Lung (tissue), 12 donors: Measurements from ENCODE around the gene PPFIA3. TPM values are rescaled to one million over a fixed set of nuclear protein-coding genes. Genes with fewer than 3 reads are reported as not detected.

Experiments
- ATAC-seq: fragments of 200-7000 bp; cut with Tn5 transposase; one replicate; pipeline ENCODE4 v1.9.1; 2020; ENCODE audit warnings: moderate number of reproducible peaks; ENCODE audit not compliant: insufficient read depth, low FRiP score
- DNase-seq, 3 donors: peaks; one replicate each; pipeline ENCODE4 v3.0.0-alpha.2; 2013 to 2017
- H3K27ac ChIP-seq, 2 donors: one replicate each; pipeline ENCODE4 v1.5.1; 2013; ENCODE audit warnings: mild to moderate bottlenecking in 2 of 2, moderate library complexity in 2 of 2, control low read depth in 1 of 2, inconsistent platforms in 1 of 2, low read depth in 1 of 2, low read length in 1 of 2
- H3K27me3 ChIP-seq, 3 donors: one replicate each; pipeline ENCODE4 v1.5.1; 2013; ENCODE audit warnings: low read length in 2 of 3; ENCODE audit not compliant: control insufficient read depth in 3 of 3, insufficient read depth in 3 of 3
- H3K36me3 ChIP-seq, 4 donors: one replicate each; pipeline ENCODE4 v1.5.1; 2013; ENCODE audit warnings: low read length in 4 of 4, mild to moderate bottlenecking in 1 of 4, moderate library complexity in 1 of 4; ENCODE audit not compliant: control insufficient read depth in 4 of 4, insufficient read depth in 4 of 4
- H3K4me1 ChIP-seq, 5 donors: one replicate each; pipeline ENCODE4 v1.5.1; 2013; ENCODE audit warnings: low read length in 5 of 5, mild to moderate bottlenecking in 2 of 5, moderate library complexity in 1 of 5; ENCODE audit not compliant: control insufficient read depth in 5 of 5, insufficient read depth in 5 of 5
- H3K4me3 ChIP-seq: one replicate; pipeline ENCODE4 v1.5.1; 2013; ENCODE audit warnings: mild to moderate bottlenecking, control low read depth, moderate library complexity
- H3K9ac ChIP-seq, 2 donors: one replicate each; pipeline ENCODE4 v1.5.1; 2013; ENCODE audit warnings: low read length in 2 of 2, control low read depth in 1 of 2; ENCODE audit not compliant: insufficient read depth in 1 of 2
- H3K9me3 ChIP-seq, 4 donors: one replicate each; pipeline ENCODE4 v1.5.1; 2013; ENCODE audit warnings: low read length in 3 of 4, mild to moderate bottlenecking in 1 of 4, moderate library complexity in 1 of 4; ENCODE audit not compliant: control insufficient read depth in 4 of 4, insufficient read depth in 3 of 4
- WGBS, 2 donors: extraction: QIAGEN DNeasy Blood & Tissue Kit; methylation state at CpG; one replicate each; pipeline ENCODE4 v1.1.7; 2013; 5-methylcytosine and 5-hydroxymethylcytosine counted together
- polyA plus RNA-seq, 2 donors: library from polyadenylated mRNA; stranded (reverse); fragments of 200-250 nt; gene quantifications; one replicate each; pipeline ENCODE4 v1.2.1, GENCODE V29; 2013
- total RNA-seq, 2 donors: library from RNA; depleted of rRNA in 1 of 2; stranded (reverse); fragments of >200 nt in 1 of 2; gene quantifications; one replicate each; pipeline ENCODE4 v1.2.1, GENCODE V29; 2014 to 2021
- TF ChIP-seq, protein P1 (sequence below): IDR thresholded peaks from 2 replicates; pipeline ENCODE4 v1.5.1; 2012; ENCODE audit warnings: mild to moderate bottlenecking; ENCODE audit errors: control extremely low read depth, extremely low read depth
- donor health status: control.
- donor health status: control.
- donor health status: Bipolar disorder and iron deficiency.
- donor health status: healthy.
- donor health status: DM: yes; HTN: yes; CAD: no.

The PPFIA3 gene
- total and polyA plus RNA-seq, 4 donors: 3.0 to 10.6 (median 8.6) TPM

DNA sequence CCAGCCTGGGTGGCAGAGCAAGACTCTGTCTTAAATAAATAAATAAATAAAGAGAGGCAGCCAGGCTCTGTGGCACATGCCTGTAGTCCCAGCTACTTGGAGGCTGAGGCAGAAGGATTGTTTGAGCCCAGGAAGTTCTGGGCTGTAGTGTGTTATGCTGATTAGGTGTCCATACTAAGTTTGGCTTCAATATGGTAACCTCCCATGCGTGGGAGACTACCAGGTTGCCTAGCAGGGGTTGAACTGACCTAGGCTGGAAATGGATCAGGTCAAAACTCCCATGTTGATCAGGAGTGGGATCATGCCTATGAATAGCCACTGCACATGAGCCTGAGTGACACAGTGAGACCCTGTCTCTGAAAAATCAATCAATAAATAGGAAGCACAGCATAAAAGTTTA lies 38.1 kb upstream of the PPFIA3 start:
- Histone ChIP-seq H3K27ac (no peak overlapping the region), H3K9me3 (no peaks in the 10 kb centered on the region), H3K27me3 (no peaks in the 10 kb centered on the region), H3K36me3 (peaks cover 0 to 9% (median 0%) of the 10 kb centered on the region in 4 donors), H3K9ac (no peak overlapping the region), H3K4me3 (no peak overlapping the region), H3K4me1 (peaks cover 2 to 5% (median 3%) of the 10 kb centered on the region in 5 donors)
- TF ChIP-seq, protein P1, sequence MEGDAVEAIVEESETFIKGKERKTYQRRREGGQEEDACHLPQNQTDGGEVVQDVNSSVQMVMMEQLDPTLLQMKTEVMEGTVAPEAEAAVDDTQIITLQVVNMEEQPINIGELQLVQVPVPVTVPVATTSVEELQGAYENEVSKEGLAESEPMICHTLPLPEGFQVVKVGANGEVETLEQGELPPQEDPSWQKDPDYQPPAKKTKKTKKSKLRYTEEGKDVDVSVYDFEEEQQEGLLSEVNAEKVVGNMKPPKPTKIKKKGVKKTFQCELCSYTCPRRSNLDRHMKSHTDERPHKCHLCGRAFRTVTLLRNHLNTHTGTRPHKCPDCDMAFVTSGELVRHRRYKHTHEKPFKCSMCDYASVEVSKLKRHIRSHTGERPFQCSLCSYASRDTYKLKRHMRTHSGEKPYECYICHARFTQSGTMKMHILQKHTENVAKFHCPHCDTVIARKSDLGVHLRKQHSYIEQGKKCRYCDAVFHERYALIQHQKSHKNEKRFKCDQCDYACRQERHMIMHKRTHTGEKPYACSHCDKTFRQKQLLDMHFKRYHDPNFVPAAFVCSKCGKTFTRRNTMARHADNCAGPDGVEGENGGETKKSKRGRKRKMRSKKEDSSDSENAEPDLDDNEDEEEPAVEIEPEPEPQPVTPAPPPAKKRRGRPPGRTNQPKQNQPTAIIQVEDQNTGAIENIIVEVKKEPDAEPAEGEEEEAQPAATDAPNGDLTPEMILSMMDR: no peak
- DNase-seq (no peak), ATAC-seq (no peak)
- WGBS, 2 donors: 81 to 82% methylated on average over 1 of the region's 1 CpG

DNA sequence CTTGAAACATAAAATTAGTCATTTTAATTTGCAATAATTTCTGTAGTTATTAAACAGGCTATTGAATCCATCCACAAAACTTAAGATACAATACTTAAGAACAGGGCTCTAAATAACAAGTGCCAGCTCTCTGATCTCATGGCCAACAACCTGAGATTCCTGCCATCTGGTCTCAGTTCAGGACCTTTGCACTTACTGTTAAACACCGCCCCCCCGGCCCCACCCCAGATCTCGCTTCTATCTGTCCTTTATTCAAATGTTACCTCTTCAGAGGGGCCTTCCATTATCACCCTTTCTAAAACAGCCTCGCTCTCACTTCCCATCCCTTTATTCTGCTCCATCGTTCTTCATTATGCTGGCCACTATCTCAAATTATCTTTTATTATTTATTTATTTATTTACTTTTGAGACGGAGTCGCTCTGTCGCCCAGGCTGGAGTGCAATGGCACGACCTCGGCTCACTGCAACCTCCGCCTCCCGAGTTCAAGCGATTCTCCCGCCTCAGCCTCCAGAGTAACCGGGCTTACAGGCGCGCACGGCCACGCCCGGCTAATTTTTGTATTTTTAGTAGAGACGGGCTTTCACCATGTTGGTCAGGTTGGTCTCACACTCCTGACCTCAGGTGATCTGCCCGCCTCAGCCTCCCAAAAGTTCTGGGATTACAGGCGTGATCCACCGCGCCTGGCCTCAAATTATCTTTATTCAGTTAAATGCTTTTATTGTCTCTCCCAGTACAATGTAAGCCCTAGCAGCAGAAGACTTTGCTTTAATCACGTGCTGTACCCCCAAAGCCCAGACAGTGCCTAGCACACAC lies 34.9 kb upstream of the PPFIA3 start:
- Histone ChIP-seq H3K27ac (peak overlapping the region; percentile 90 to 93), H3K36me3 (peaks cover 0 to 17% (median 12%) of the 10 kb centered on the region in 4 donors), H3K27me3 (no peaks in the 10 kb centered on the region), H3K4me1 (peaks cover 4 to 14% (median 9%) of the 10 kb centered on the region in 5 donors), H3K9ac (peak overlapping the region in 1 of 2 donors; percentile 98), H3K4me3 (no peak overlapping the region), H3K9me3 (no peaks in the 10 kb centered on the region)
- WGBS, 2 donors: 69 to 70% methylated on average over 26 of the region's 26 CpGs
- ATAC-seq: no peak
- DNase-seq: no peak
- TF ChIP-seq, protein P1: no peak

GRCh38 chr19:49085020-49085867 lies 34.1 kb upstream of the PPFIA3 start, which contains the start of gene SNRNP70:
SNRNP70 (plus strand) TSS chr19:49085451; CDS start chr19:49086415, 964 bp downstream.
- peak; percentile 100 for DNase-seq
- TF ChIP-seq, protein P1: no peak
- Histone ChIP-seq H3K4me3 (peak within 1 kb of the TSS; percentile 94), H3K4me1 (peaks cover 4 to 14% (median 9%) of the 10 kb centered on the region in 5 donors), H3K36me3 (peaks cover 5 to 19% (median 17%) of the 10 kb centered on the region in 4 donors), H3K27ac (peak within 1 kb of the TSS; percentile 92 to 93), H3K9ac (peak within 1 kb of the TSS; percentile 97 to 98), H3K9me3 (peaks cover 0 to 1% (median 0%) of the 10 kb centered on the region in 4 donors), H3K27me3 (no peaks in the 10 kb centered on the region)
- whole genome bisulfite sequencing, 2 donors: 0% methylated on average over 83 to 89 of the region's 89 CpGs
- peak; percentile 99 for ATAC-seq
